Body of pancreas (tissue), 4 donors: ENCODE results near the gene DIAPH1.

Experiments
- CTCF ChIP-seq, 7 experiments: fragments of 450-650 bp in 4 of 7; fragments of 200-600 bp in 3 of 7; sonication (generic) in 3 of 7; IDR thresholded peaks; one replicate each; pipeline ENCODE4 v1.5.1; 2016 to 2019; ENCODE audit warnings: antibody characterized with exemption in 7 of 7
- POLR2A ChIP-seq, 3 donors: fragments of 450-650 bp; IDR thresholded peaks; one replicate each; pipeline ENCODE4 v1.6.1; 2016; ENCODE audit warnings: antibody characterized with exemption in 3 of 3, mild to moderate bottlenecking in 2 of 3

GRCh38 chr5:141567513-141568117 lies 51.2 kb downstream of the DIAPH1 start:
- no peak for TF ChIP-seq POLR2A (IDR thresholded peaks at IDR 0.05)
- peak; percentile 53 to 86 (median 65) for TF ChIP-seq CTCF (IDR thresholded peaks at IDR 0.05)
